Stimulated activated CD8-positive, alpha-beta memory T cell treated with anti-CD3 and anti-CD28 coated beads, Interleukin-15, amount 100 ng/mL, for 48 hours (primary cell): ENCODE results near the gene TMEM179.
"Not testable (repeated sequence)": the region's sequence is repeated elsewhere in the genome, so short reads cannot be mapped to it uniquely, and the experiment has no call there.

ENCODE experiments used
- DNase-seq, 2 donors: peaks; one replicate each; pipeline ENCODE4 v3.0.0-alpha.2; 2020; ENCODE audit warnings: low read depth in 2 of 2

TMEM179 gene

GRCh38 chr14:104604458-104605449, at the start of gene TMEM179:
TSS of gene TMEM179 (minus strand) at chr14:104604772. CDS start at chr14:104604741, 31 bp downstream.
- no peak for DNase-seq

GRCh38 chr14:104654119-104654518, 49.5 kb upstream of the TMEM179 start:
- DNase-seq, result no peak

- DNase-seq, result not testable (repeated sequence)
Observed at GRCh38 chr14:104653130-104653920, 48.8 kb upstream of the TMEM179 start.

DNA sequence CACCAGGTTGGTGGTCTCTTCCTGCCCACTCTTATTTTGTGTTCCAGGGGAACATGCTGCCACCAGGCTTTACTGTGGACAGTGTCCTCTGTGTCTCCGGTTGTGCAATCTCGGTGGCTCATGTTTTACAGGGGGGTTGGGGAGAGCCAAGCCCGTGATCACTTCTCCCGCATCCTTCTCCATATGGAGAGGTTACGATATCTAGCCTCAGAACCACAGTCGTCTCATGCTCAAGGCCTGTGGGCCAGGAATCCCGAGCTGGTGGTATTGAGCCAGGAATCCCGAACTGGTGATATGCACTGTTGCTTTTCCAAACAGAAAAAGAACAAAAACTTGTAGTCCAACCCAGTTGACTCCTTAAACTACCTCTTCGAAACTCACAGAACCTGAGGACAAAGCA, 47.8 kb upstream of the TMEM179 start:
- no peak for DNase-seq

- DNase-seq, result no peak
Observed at GRCh38 chr14:104651876-104652260, 47.3 kb upstream of the TMEM179 start.

DNA sequence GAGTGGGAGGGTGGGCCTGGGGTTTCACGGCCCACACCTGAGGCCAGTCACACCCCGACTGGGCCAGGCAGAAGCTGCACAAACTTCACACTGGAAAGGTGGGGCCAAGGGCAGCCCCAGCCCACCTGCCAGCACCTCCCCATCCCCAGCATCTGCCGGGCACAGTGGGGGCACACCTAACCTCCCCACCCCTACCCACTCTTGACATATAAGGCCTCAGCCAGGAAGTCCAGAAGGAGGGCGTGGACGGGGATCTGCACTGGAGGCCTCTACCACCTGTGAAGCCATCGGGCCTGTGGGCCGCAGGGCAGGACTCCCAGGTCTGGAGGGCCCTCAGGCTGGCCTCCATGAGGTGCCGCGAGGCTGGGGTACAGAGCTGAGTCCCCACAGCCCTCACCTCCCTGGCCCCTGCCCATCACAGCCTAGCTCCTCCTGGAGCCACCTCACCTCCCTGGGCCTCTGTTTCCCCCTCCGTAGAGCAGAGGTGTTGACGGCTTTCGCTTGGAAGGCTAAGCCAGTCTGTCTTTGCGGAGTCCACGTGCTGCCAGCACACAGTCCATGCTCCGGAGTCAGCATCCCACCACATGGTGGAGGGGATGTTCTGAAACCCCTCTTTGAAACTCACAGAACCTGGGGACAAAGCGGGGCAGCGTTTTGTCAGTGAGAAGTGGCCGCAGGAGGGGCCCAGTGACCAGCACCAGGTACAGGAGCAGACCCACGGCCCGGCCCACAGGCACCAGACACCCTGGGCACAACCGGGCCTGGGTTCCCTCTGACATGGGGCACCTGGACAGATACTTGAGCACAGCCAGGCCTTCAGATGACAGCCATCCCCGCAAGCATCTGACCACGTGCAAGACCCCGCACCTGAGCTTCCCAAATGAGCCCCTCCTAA, 46.7 kb upstream of the TMEM179 start:
- no peak for DNase-seq

- peak; percentile 44 to 45 for DNase-seq
Observed at GRCh38 chr14:104650057-104650980, 45.7 kb upstream of the TMEM179 start.

DNA sequence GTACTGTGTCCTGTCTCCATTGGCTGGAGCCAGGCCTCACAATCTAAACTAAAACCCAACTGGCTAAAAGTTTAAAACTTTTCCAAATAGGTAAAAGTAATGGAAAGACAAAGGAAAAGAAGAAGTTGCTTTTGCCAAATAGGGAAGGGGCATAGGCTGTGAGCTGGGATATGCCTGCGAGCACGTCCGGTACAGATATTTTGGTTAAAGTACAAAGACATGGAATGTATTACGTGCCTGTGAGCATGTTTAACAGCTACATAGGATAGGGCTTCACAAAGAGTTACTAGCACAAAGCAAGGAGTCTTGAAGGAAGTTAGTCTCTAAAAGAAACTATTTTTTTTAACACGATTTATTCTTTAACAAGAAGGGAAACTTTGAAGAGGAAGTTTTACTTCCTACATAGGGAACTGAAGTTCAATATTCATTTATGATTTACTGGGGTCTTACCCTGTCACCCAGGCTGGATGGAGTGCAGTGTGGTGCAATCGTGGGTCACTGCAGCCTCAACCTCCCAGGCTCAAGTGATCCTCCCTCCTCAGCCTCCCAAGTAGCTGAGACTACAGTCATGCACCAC, 43.0 kb upstream of the TMEM179 start:
- DNase-seq, result no peak

DNA sequence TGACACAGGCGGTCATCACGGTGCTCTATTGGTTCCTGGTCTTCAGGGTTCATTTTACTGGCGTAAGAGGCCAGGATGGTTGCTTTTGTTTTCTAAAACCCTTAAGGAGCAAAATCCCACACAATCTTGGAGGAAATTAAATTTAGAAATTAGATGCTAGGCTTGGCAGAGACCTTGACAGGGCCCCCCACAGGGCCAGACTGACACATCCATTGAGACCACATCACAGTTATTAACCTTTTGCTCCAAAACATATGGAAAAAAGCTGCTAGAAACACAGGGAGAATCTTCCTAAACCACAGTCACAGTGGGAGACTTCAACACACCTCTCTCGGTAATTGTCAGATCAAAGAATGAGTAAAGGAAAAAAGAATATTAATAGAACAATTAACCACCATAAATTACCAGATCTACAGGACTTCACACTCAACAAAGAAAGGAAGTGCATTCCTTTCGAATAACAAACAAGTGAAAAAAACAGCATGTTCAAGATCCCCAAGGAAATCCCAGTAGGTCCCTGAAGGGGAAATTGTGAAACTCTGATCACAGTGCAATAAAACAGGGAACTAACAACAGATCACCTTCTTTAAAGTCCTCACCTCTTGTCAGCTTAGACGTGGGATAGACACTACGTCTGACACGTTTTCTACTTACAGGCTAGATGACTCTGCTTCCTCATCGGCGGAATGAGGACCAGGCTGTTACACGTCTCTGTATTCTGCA, 40.2 kb upstream of the TMEM179 start:
- no peak for DNase-seq

GRCh38 chr14:104644091-104644635, 39.6 kb upstream of the TMEM179 start:
- no peak for DNase-seq

DNA sequence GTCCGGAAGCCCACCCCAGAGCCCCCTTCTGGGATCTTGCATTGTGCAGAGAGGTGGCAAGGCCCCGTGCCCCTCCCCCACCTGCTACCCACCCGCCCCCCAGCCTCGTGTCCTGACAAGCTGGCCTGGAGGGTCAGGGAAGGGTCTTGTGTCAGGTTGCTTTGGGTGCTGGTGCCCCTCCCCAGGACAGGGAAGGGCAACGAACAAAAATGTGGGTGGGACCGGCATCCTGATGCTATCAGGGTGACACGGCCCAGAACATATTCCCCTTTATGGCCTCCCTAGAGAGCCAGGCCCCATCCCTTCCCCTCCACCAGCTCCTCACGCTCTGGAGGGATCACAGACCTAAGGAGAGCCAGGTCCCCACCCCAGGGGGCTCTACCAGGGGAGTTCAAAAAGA, 38.7 kb upstream of the TMEM179 start:
- DNase-seq, result no peak

DNA sequence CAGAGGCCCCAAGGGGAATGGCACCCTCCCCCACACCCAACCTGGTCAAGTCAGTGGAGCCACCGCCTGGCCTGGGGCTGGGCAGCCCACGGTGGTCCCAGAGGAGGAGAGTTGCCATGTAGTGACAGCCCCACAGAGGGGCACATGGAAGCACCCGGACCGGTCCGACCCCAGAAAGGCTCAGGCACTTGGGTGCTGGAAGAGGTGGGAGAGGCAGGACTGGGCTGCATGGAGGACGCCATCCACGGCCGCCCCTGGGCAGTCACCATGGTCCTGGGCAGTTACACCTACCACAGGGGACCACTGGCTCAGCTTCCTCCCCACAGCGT, 37.9 kb upstream of the TMEM179 start:
- DNase-seq, result no peak

- DNase-seq, result no peak
Observed at GRCh38 chr14:104641753-104642539, 37.4 kb upstream of the TMEM179 start.

DNA sequence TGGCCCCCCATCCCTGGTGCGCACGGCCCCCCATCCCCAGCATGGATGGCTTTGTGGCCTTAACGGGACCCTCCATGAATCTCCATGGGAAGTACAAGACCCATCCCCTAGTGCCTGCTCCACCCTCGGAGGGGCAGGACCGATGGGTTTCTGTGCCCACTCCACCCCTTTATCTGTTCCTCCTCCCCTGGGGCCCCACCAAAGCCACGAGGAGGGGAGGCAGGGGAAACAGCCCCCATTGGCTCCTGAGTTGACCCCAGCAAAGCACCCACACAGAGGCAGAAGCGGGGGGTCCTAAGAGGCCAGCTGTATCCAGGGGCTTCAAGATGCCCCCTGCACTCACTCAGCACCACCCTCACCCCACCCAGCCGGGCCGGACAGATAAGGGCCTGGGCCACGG, 36.1 kb upstream of the TMEM179 start:
- no peak for DNase-seq

DNA sequence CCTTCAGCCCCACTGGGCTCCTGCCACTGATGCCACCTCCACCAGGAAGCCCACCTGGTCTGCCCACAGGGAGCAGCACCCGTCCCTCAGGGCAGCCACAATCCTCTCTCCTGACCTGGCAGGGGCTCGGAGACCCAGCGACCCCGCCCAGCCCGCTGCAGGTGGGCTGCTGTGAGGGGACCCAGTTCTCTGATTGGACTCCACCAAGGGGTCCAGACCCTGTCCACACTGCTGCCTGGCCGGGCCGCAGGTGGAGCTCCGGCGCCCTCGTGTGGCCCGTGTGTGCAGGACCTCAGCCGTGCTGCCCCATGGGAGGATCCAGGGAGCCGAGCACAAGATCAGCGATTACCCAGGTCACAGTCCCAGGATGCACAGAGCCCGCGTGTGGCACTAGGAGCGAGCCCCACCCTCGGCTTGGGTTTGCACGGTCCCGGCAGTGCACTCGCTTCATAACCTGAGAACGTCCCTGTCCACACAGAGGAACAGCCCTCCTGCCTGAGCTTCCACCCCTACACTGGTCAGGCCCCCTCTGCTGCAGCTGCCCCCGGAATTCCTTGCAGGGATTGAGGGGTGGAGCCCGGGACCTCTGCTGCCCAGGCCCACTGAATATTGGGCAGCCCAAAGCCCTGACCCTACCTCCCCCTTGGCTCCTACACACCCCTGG, 35.4 kb upstream of the TMEM179 start:
- DNase-seq, result peak; percentile 21 to 32

DNA sequence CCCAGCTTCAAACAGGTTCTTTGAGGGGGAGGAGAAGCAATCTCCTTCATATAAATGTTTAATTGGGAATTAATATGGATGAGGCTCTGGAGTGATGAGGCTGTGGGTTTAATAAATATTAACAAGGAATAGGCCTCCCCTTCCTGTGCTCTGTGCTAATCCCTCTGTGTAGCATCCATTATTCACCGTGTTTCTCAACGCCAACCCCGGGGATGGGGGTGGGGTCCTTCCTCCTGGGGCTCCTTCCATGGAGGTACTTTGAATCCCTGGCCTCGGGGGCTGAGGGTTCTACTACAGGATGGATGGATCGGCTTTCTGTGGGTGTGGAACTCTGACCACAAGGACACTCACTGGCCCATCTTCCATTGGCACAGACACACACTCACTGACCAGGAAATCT, 34.9 kb upstream of the TMEM179 start:
- DNase-seq, result no peak

- no peak for DNase-seq
Observed at GRCh38 chr14:104638927-104639450, 34.4 kb upstream of the TMEM179 start.

DNA sequence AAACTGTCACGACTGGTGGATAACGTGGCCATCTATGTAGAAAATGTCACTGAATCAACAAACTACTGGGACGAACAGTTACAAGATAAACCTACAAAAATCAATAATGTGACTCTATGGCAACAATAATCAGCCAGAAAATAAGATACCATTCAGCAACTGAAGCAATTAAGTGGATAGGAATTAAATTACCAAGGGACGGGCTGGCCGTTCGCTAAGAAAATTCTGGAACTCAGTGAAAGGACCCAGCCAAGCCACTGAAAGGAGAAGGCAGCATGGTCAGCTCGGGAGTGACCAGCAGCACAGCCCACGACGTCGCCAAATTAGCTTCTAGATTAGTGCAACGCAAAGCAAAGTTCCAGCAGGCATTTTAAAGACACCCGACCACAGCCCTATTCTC, 33.6 kb upstream of the TMEM179 start:
- DNase-seq, result no peak
